IMR-90 (cell line): ENCODE measurements around the gene AGT. TPM values are rescaled to one million over a fixed set of nuclear protein-coding genes. Genes with fewer than 3 reads are reported as not detected.

Source experiments
- ATAC-seq: fragments of 200-7000 bp; cut with Tn5 transposase; 2 replicates; pipeline ENCODE4 v1.9.1; 2020; ENCODE audit warnings: low read depth, mild to moderate bottlenecking, moderate library complexity
- BruUV-seq: library from RNA; stranded (reverse); fragments of 400-500 nt; replicated peaks from 2 replicates; lab custom pipeline; 2021; lab: Mats Ljungman, UMichigan
- CTCF ChIA-PET: fragments of 300-600 bp; formaldehyde crosslinking; extraction: SDS; loops from one replicate; lab custom pipeline; 2021; ENCODE audit warnings: antibody characterized with exemption; lab: Yijun Ruan, JAX
- POLR2A ChIA-PET: fragments of 300-600 bp; sonication (Branson Sonifier 250); formaldehyde crosslinking; loops from one replicate; lab custom pipeline; 2022; ENCODE audit warnings: antibody characterized with exemption; ENCODE audit not compliant: unreplicated experiment; lab: Charles Lee
- DNase-seq: peaks from one replicate; pipeline ENCODE4 v3.0.0; 2013
- H2AFZ ChIP-seq: replicated peaks from 2 replicates; pipeline ENCODE3; 2013; ENCODE audit warnings: low read length, mild to moderate bottlenecking; ENCODE audit not compliant: poor library complexity
- H2AK5ac ChIP-seq: 2 replicates; pipeline ENCODE4 v1.6.1; 2013; ENCODE audit warnings: low read depth, low read length, inconsistent platforms
- H2AK9ac ChIP-seq: replicated peaks from 2 replicates; pipeline ENCODE3; 2013; ENCODE audit warnings: mild to moderate bottlenecking, low read depth, low read length, moderate library complexity; ENCODE audit not compliant: poor library complexity
- H2BK120ac ChIP-seq: 2 replicates; pipeline ENCODE4 v1.6.1; 2013; ENCODE audit warnings: low read depth, low read length, inconsistent platforms
- H2BK15ac ChIP-seq: 3 replicates; pipeline ENCODE4 v1.6.1; 2013; ENCODE audit warnings: low read depth, low read length, inconsistent platforms
- H2BK20ac ChIP-seq: 2 replicates; pipeline ENCODE4 v1.6.1; 2013; ENCODE audit warnings: low read depth, mild to moderate bottlenecking, inconsistent platforms, low read length, moderate library complexity
- H2BK5ac ChIP-seq: 2 replicates; pipeline ENCODE4 v1.6.1; 2013; ENCODE audit warnings: mild to moderate bottlenecking, low read depth, low read length, inconsistent platforms; ENCODE audit not compliant: poor library complexity, severe bottlenecking
- H3K14ac ChIP-seq: replicated peaks from 2 replicates; pipeline ENCODE4 v1.6.1; 2013; ENCODE audit warnings: low read depth, low read length, inconsistent platforms
- H3K18ac ChIP-seq: 2 replicates; pipeline ENCODE4 v1.6.1; 2013; ENCODE audit warnings: low read depth, low read length, control low read depth
- H3K23ac ChIP-seq: 2 replicates; pipeline ENCODE4 v1.6.1; 2013; ENCODE audit warnings: low read depth, low read length, inconsistent platforms
- H3K27ac ChIP-seq: 2 replicates; pipeline ENCODE4 v1.5.1; 2013; ENCODE audit warnings: mild to moderate bottlenecking, control low read depth, low read length; ENCODE audit not compliant: insufficient read depth
- H3K27me3 ChIP-seq: 2 replicates; pipeline ENCODE4 v1.6.1; 2013; ENCODE audit warnings: low read length; ENCODE audit not compliant: control insufficient read depth, insufficient read depth
- H3K36me3 ChIP-seq: 2 replicates; pipeline ENCODE4 v1.6.1; 2013; ENCODE audit warnings: low read length, mixed read lengths; ENCODE audit not compliant: control insufficient read depth, insufficient read depth
- H3K4ac ChIP-seq: 2 replicates; pipeline ENCODE4 v1.6.1; 2013; ENCODE audit warnings: low read depth, low read length, inconsistent platforms
- H3K4me1 ChIP-seq: 2 replicates; pipeline ENCODE4 v1.6.1; 2013; ENCODE audit warnings: low read length, mixed read lengths; ENCODE audit not compliant: control insufficient read depth, insufficient read depth
- H3K4me2 ChIP-seq: 2 replicates; pipeline ENCODE4 v1.6.1; 2013; ENCODE audit warnings: low read depth, mild to moderate bottlenecking, control low read depth, low read length, moderate library complexity
- H3K4me3 ChIP-seq: 2 replicates; pipeline ENCODE4 v1.5.1; 2013; ENCODE audit warnings: low read depth, mild to moderate bottlenecking, control low read depth, low read length, moderate library complexity; ENCODE audit not compliant: insufficient read depth
- H3K56ac ChIP-seq: 2 replicates; pipeline ENCODE4 v1.6.1; 2013; ENCODE audit warnings: low read length, inconsistent platforms; ENCODE audit not compliant: insufficient read depth; ENCODE audit errors: extremely low read depth
- H3K79me1 ChIP-seq, 2 experiments: 2 replicates each; pipeline ENCODE4 v1.6.1; 2013; ENCODE audit warnings: low read length in 2 of 2, inconsistent platforms in 1 of 2, low read depth in 1 of 2
- H3K9ac ChIP-seq: 2 replicates; pipeline ENCODE4 v1.6.1; 2013; ENCODE audit warnings: low read depth, low read length, control low read depth
- H3K9me1 ChIP-seq: 2 replicates; pipeline ENCODE4 v1.6.1; 2013; ENCODE audit warnings: low read length, inconsistent platforms; ENCODE audit not compliant: insufficient read depth
- H3K9me3 ChIP-seq: 2 replicates; pipeline ENCODE4 v1.6.1; 2013; ENCODE audit warnings: low read length; ENCODE audit not compliant: control insufficient read depth, insufficient read depth
- H4K20me1 ChIP-seq: 2 replicates; pipeline ENCODE4 v1.6.1; 2013; ENCODE audit warnings: low read length, inconsistent platforms; ENCODE audit not compliant: insufficient read depth
- H4K5ac ChIP-seq: 2 replicates; pipeline ENCODE4 v1.6.1; 2013; ENCODE audit warnings: mild to moderate bottlenecking, low read depth, low read length, control low read depth
- H4K8ac ChIP-seq, 2 experiments: 2 replicates each; pipeline ENCODE4 v1.6.1; 2013; ENCODE audit warnings: low read depth in 2 of 2, low read length in 2 of 2, control low read depth in 1 of 2, inconsistent platforms in 1 of 2
- H4K91ac ChIP-seq: 2 replicates; pipeline ENCODE4 v1.6.1; 2013; ENCODE audit warnings: low read depth, low read length, inconsistent platforms; ENCODE audit not compliant: insufficient read depth
- BHLHE40 ChIP-seq: fragments of 150-350 bp; IDR thresholded peaks from 2 replicates; pipeline ENCODE4 v1.6.1; 2016; ENCODE audit warnings: mild to moderate bottlenecking, low read depth, low read length
- CEBPB ChIP-seq: IDR thresholded peaks from 2 replicates; pipeline ENCODE4 v1.6.1; 2012; ENCODE audit warnings: low read depth, low read length, improper control_type of control experiment
- CTCF ChIP-seq: conservative IDR thresholded peaks from 2 replicates; pipeline ENCODE4 v1.5.1; 2012; ENCODE audit warnings: mild to moderate bottlenecking, low read depth, low read length, improper control_type of control experiment
- ELK1 ChIP-seq: fragments of 150-350 bp; IDR thresholded peaks from 2 replicates; pipeline ENCODE4 v1.6.1; 2016; ENCODE audit warnings: low read depth, mild to moderate bottlenecking, low read length, moderate library complexity, borderline replicate concordance
- MAZ ChIP-seq: IDR thresholded peaks from 2 replicates; pipeline ENCODE4 v1.6.1; 2012; ENCODE audit warnings: low read depth, mild to moderate bottlenecking, low read length, improper control_type of control experiment, moderate library complexity, borderline replicate concordance
- RAD21 ChIP-seq: IDR thresholded peaks from 2 replicates; pipeline ENCODE4 v1.6.1; 2012; ENCODE audit warnings: low read length, improper control_type of control experiment
- USF2 ChIP-seq: fragments of 150-350 bp; IDR thresholded peaks from 2 replicates; pipeline ENCODE4 v1.6.1; 2017; ENCODE audit warnings: mild to moderate bottlenecking, antibody characterized with exemption, low read length, low read depth
- WGBS, 2 experiments: methylation state at CpG; one replicate each; pipeline versions ENCODE4 v1.1.5 to v1.1.7; 2013; ENCODE audit warnings: missing lambda C conversion rate in 2 of 2; ENCODE audit not compliant: insufficient read length in 1 of 2; ENCODE audit errors: extremely low coverage in 2 of 2; 5-methylcytosine and 5-hydroxymethylcytosine counted together
- dilution Hi-C: fragments of 300-500 bp; cut with HindIII; formaldehyde crosslinking; loops from one replicate; pipeline ENCODE4 v1.14.3; 2018; ENCODE audit warnings: low sequenced_read_pairs; ENCODE audit not compliant: unreplicated experiment
- in situ Hi-C: fragments of 300-500 bp; cut with MboI; formaldehyde crosslinking; loops from 3 replicates; pipeline ENCODE4 v1.14.3; 2019; ENCODE audit warnings: low sequenced_read_pairs, inconsistent platforms, mixed read lengths
- intact Hi-C: fragments of 100-400 bp; cut with micrococcal nuclease; formaldehyde crosslinking; loops from 2 replicates; pipeline ENCODE4 v1.10.0; 2022
- polyA plus RNA-seq, 3 experiments: library from polyadenylated mRNA; depleted of rRNA; stranded (reverse); fragments of >200 nt; gene quantifications; 2 replicates each; pipeline ENCODE4 v1.2.3, GENCODE V29; 2012; ENCODE audit warnings: low replicate concordance in 1 of 3
- total RNA-seq: library from RNA; depleted of rRNA; stranded (reverse); fragments of >200 nt; gene quantifications from 2 replicates; pipeline ENCODE4 v1.2.3, GENCODE V29; 2012

The AGT gene
- total and polyA plus RNA-seq, 2 of the 4 experiments (the other 2 are of a cell fraction): 0.18 to 0.34 TPM

DNA sequence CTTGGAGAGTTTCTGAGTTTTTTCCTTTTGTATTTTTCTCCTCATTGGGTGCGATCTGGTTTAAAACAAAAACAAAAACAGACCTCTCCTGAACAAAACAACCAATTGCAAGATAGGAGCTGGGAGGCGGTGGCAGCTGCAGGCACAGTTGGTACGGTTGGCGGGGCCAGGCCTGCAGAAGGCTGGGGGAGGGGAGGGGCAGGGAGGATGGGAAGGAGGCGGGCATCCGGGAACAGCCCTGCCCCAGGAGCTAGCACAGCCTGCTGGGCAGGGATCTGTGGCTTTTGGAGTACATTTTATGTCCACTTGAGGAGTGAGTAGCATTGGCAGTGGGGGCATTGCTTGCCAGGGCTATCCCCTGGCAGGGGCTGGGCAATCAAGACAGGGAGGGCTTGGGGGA lies 38.5 kb upstream of the AGT start:
- no peak for ATAC-seq
- no peaks in the 10 kb centered on the region for H3K79me1 ChIP-seq
- peaks cover 5% of the 10 kb centered on the region; the same call in 1 of the 2 replicates for H3K4me1 ChIP-seq
- no peak overlapping the region for H2BK15ac ChIP-seq
- no peak overlapping the region for H2AK5ac ChIP-seq
- H3K27ac ChIP-seq: no peak overlapping the region
- no peak overlapping the region for H3K18ac ChIP-seq
- no peak for DNase-seq
- H3K4me3 ChIP-seq: no peak overlapping the region
- no peak overlapping the region for H3K56ac ChIP-seq
- H3K9ac ChIP-seq: no peak overlapping the region
- no peaks in the 10 kb centered on the region for H3K36me3 ChIP-seq
- no peak overlapping the region for H3K23ac ChIP-seq
- no peaks in the 10 kb centered on the region; the same call in 1 of the 2 replicates for H3K27me3 ChIP-seq
- no peaks in the 10 kb centered on the region for H4K20me1 ChIP-seq
- H4K91ac ChIP-seq: no peak overlapping the region
- intact Hi-C loops (loop anchor here (5.0 kb wide), 1 partner anchor 40 kb away; the partner anchor contains the start of gene AGT), in situ Hi-C loops (no loop called here), dilution Hi-C loops (no loop called here)
- H3K4ac ChIP-seq: no peak overlapping the region
- TF ChIP-seq CTCF (no peak), MAZ (no peak), ELK1 (no peak), USF2 (no peak), RAD21 (no peak), BHLHE40 (no peak), CEBPB (no peak)
- H2BK5ac ChIP-seq: no peak overlapping the region
- ChIA-PET CTCF (no interaction called here), POLR2A (no interaction called here)
- no peak overlapping the region for H2AFZ ChIP-seq
- H2AK9ac ChIP-seq: no peak overlapping the region
- H4K5ac ChIP-seq: no peak overlapping the region
- H2BK120ac ChIP-seq: no peak overlapping the region
- BruUV-seq: no TSS peak
- H3K14ac ChIP-seq: no peak overlapping the region
- 94% methylated on average over 3 of the region's 6 CpGs; no CpG with 5 or more reads in 1 of the 2 experiments for WGBS, 2 experiments
- no peaks in the 10 kb centered on the region for H3K9me3 ChIP-seq
- H2BK20ac ChIP-seq: no peak overlapping the region
- H3K4me2 ChIP-seq: no peak overlapping the region
- peaks cover 3% of the 10 kb centered on the region; the same call in 1 of the 2 replicates for H3K9me1 ChIP-seq
- no peak overlapping the region for H4K8ac ChIP-seq
